WTC11 (cell line): ENCODE data around the gene CREBBP. TPM values are rescaled to one million over a fixed set of nuclear protein-coding genes. Genes with fewer than 3 reads are reported as not detected.

ENCODE experiments used
- ATAC-seq: fragments of 200-7000 bp; cut with Tn5 transposase; 2 replicates; pipeline ENCODE4 v1.10.0; 2021; ENCODE audit warnings: mild to moderate bottlenecking, moderate library complexity
- CTCF ChIA-PET: fragments of 300-600 bp; sonication (Branson Sonifier 250); formaldehyde crosslinking; loops from one replicate; lab custom pipeline; 2021; ENCODE audit warnings: antibody characterized with exemption; lab: Charles Lee
- POLR2A ChIA-PET: fragments of 350-600 bp; sonication (Branson Sonifier 250); formaldehyde crosslinking; loops from one replicate; lab custom pipeline; 2021; ENCODE audit warnings: antibody characterized with exemption; lab: Charles Lee
- DNase-seq: peaks from one replicate; pipeline ENCODE4 v3.0.0; 2021; ENCODE audit warnings: low spot score
- H3K27ac Mint-ChIP-seq: 2 replicates; pipeline ENCODE4 v1.8.0; 2021; ENCODE audit warnings: mixed read lengths
- H3K27me3 Mint-ChIP-seq: 2 replicates; pipeline ENCODE4 v1.8.0; 2021; ENCODE audit warnings: low read depth, mild to moderate bottlenecking, moderate library complexity, mixed read lengths
- H3K36me3 Mint-ChIP-seq: 2 replicates; pipeline ENCODE4 v1.8.0; 2021; ENCODE audit warnings: mixed read lengths
- H3K4me1 Mint-ChIP-seq: 2 replicates; pipeline ENCODE4 v1.8.0; 2022; ENCODE audit warnings: mixed read lengths
- H3K4me3 Mint-ChIP-seq: 2 replicates; pipeline ENCODE4 v1.8.0; 2021; ENCODE audit warnings: mild to moderate bottlenecking, moderate library complexity, mixed read lengths
- H3K9me3 Mint-ChIP-seq: 2 replicates; pipeline ENCODE4 v1.8.0; 2021; ENCODE audit warnings: mixed read lengths
- CREB1 ChIP-seq: sonication (generic); formaldehyde crosslinking; IDR thresholded peaks from 2 replicates; pipeline ENCODE4 v1.8.0; 2023; ENCODE audit warnings: mild to moderate bottlenecking, missing genetic modification reagents
- EMX1 ChIP-seq: fragments of 250-450 bp; sonication (Bioruptor Pico); IDR thresholded peaks from 2 replicates; pipeline ENCODE4 v1.8.0; 2021; ENCODE audit warnings: mild to moderate bottlenecking
- MXD4 ChIP-seq: fragments of 250-450 bp; sonication (Bioruptor Pico); IDR thresholded peaks from 2 replicates; pipeline ENCODE4 v1.8.0; 2021; ENCODE audit warnings: mild to moderate bottlenecking, moderate library complexity, borderline replicate concordance
- SMAD3 ChIP-seq: sonication (generic); formaldehyde crosslinking; IDR thresholded peaks from 2 replicates; pipeline ENCODE4 v1.8.0; 2022; ENCODE audit warnings: missing genetic modification reagents, mild to moderate bottlenecking, borderline replicate concordance
- SP1 ChIP-seq: sonication (generic); formaldehyde crosslinking; conservative IDR thresholded peaks from 2 replicates; pipeline ENCODE4 v1.8.1; 2022; ENCODE audit warnings: missing genetic modification reagents
- total RNA-seq: library from RNA; stranded (reverse); gene quantifications from 3 replicates; pipeline ENCODE4 v1.2.3, GENCODE V29; 2021
- TF ChIP-seq, protein P1 (sequence below): sonication (generic); formaldehyde crosslinking; IDR thresholded peaks from 2 replicates; pipeline ENCODE4 v1.8.1; 2023; ENCODE audit warnings: mild to moderate bottlenecking, moderate library complexity, missing genetic modification reagents
- TF ChIP-seq, protein P2 (sequence below): sonication (generic); formaldehyde crosslinking; IDR thresholded peaks from 2 replicates; pipeline ENCODE4 v1.8.0; 2022; ENCODE audit warnings: mild to moderate bottlenecking, missing genetic modification reagents
- TF ChIP-seq, protein P3 (sequence below): sonication (generic); formaldehyde crosslinking; conservative IDR thresholded peaks from 2 replicates; pipeline ENCODE4 v1.8.1; 2023; ENCODE audit warnings: mild to moderate bottlenecking, low read depth, missing genetic modification reagents, moderate library complexity
- TF ChIP-seq, protein P4 (sequence below): sonication (generic); formaldehyde crosslinking; IDR thresholded peaks from 2 replicates; pipeline ENCODE4 v1.8.0; 2023; ENCODE audit warnings: mild to moderate bottlenecking, missing genetic modification reagents
- TF ChIP-seq, protein P5 (sequence below): sonication (generic); formaldehyde crosslinking; IDR thresholded peaks from 2 replicates; pipeline ENCODE4 v1.8.1; 2023; ENCODE audit warnings: mild to moderate bottlenecking, missing genetic modification reagents, borderline replicate concordance
- TF ChIP-seq, protein P6 (sequence below): sonication (generic); formaldehyde crosslinking; IDR thresholded peaks from 2 replicates; pipeline ENCODE4 v1.8.0; 2022; ENCODE audit warnings: mild to moderate bottlenecking, missing genetic modification reagents
- TF ChIP-seq, protein P7 (sequence below): sonication (generic); formaldehyde crosslinking; IDR thresholded peaks from 2 replicates; pipeline ENCODE4 v1.8.1; 2023; ENCODE audit warnings: mild to moderate bottlenecking, missing genetic modification reagents

Gene CREBBP
- total RNA-seq, 1 experiment from 2014 or later = 49.6 TPM

DNA sequence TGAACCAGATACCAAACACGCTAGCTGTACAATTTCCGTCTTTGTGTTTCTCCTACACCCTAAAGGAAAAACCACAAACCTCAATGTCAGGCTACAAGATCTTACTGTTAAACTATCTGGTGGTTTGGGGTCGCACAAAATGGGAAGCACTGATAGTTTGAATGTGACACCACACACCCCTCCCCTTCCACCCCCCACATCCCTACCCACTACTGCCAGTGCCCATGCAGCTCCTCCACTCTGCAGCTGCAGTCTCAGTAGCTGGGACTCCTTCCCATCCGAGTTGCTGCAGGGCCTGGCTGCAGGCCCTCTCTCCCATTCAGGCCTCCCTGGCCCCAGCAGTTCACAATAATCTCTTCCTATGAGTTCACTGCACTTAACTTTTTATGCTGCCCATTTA is 181.6 kb downstream of the CREBBP start:
- no peak for ATAC-seq
- no peaks in the 10 kb centered on the region for H3K27me3 Mint-ChIP-seq
- TF ChIP-seq, protein P1, sequence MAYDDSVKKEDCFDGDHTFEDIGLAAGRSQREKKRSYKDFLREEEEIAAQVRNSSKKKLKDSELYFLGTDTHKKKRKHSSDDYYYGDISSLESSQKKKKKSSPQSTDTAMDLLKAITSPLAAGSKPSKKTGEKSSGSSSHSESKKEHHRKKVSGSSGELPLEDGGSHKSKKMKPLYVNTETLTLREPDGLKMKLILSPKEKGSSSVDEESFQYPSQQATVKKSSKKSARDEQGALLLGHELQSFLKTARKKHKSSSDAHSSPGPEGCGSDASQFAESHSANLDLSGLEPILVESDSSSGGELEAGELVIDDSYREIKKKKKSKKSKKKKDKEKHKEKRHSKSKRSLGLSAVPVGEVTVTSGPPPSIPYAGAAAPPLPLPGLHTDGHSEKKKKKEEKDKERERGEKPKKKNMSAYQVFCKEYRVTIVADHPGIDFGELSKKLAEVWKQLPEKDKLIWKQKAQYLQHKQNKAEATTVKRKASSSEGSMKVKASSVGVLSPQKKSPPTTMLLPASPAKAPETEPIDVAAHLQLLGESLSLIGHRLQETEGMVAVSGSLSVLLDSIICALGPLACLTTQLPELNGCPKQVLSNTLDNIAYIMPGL (CRISPR knock-in tag) = no peak
- ChIA-PET CTCF (no interaction called here), POLR2A (no interaction called here)
- no peaks in the 10 kb centered on the region for H3K9me3 Mint-ChIP-seq
- peaks cover 3% of the 10 kb centered on the region for H3K36me3 Mint-ChIP-seq
- H3K4me1 Mint-ChIP-seq = 0 out of 2 replicates have a peak, but pooled peaks cover 7% of the 10 kb centered on the region
- H3K4me3 Mint-ChIP-seq = no peak overlapping the region
- no peak for DNase-seq
- H3K27ac Mint-ChIP-seq = no peak overlapping the region

DNA sequence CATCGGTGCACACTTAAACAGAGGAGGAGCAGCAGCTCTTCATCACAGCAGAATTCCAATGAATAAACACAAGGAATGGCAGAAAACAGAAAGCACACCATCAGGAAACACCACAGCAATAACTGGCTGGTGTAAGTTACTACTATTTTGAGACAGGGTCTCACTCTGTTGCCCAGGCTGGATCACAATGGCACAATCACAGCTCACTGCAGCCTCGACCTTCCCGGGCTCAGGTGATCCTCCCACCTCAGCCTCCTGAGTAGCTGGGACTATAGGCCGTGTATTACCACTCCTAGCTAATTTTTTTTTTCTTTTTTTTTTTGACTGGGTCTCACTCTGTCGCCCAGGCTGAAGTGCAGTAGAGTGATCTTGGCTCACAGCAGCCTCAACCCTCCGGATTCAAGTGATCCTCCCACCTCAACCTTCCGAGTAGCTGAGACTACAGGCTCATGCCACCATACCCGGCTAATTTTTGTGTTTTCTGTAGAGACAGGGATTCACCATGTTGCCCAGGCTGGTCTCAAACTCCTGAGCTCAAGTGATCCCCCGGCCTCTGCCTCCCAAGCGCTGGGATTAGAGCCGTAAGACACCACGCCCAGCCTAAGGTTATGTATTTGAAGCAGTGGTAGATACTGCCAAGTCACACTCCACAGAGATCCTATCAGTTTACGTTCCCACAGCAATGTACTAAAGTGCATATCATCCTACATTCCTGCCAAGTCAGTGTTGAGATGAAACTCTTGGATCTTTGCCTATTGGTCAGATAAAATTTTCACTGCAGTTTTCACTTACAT is 183.9 kb downstream of the CREBBP start:
- Mint-ChIP-seq H3K27me3 (no peaks in the 10 kb centered on the region), H3K4me3 (no peak overlapping the region), H3K4me1 (0 out of 2 replicates have a peak, but pooled peaks cover 7% of the 10 kb centered on the region), H3K36me3 (peaks cover 3% of the 10 kb centered on the region)
- DNase-seq = no peak
- TF ChIP-seq, protein P2, sequence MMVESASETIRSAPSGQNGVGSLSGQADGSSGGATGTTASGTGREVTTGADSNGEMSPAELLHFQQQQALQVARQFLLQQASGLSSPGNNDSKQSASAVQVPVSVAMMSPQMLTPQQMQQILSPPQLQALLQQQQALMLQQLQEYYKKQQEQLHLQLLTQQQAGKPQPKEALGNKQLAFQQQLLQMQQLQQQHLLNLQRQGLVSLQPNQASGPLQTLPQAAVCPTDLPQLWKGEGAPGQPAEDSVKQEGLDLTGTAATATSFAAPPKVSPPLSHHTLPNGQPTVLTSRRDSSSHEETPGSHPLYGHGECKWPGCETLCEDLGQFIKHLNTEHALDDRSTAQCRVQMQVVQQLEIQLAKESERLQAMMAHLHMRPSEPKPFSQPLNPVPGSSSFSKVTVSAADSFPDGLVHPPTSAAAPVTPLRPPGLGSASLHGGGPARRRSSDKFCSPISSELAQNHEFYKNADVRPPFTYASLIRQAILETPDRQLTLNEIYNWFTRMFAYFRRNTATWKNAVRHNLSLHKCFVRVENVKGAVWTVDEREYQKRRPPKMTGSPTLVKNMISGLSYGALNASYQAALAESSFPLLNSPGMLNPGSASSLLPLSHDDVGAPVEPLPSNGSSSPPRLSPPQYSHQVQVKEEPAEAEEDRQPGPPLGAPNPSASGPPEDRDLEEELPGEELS (CRISPR knock-in tag) = no peak
- TF ChIP-seq SMAD3 (CRISPR knock-in tag) = no peak
- no peak for TF ChIP-seq EMX1 (CRISPR knock-in tag)
- TF ChIP-seq, protein P3, sequence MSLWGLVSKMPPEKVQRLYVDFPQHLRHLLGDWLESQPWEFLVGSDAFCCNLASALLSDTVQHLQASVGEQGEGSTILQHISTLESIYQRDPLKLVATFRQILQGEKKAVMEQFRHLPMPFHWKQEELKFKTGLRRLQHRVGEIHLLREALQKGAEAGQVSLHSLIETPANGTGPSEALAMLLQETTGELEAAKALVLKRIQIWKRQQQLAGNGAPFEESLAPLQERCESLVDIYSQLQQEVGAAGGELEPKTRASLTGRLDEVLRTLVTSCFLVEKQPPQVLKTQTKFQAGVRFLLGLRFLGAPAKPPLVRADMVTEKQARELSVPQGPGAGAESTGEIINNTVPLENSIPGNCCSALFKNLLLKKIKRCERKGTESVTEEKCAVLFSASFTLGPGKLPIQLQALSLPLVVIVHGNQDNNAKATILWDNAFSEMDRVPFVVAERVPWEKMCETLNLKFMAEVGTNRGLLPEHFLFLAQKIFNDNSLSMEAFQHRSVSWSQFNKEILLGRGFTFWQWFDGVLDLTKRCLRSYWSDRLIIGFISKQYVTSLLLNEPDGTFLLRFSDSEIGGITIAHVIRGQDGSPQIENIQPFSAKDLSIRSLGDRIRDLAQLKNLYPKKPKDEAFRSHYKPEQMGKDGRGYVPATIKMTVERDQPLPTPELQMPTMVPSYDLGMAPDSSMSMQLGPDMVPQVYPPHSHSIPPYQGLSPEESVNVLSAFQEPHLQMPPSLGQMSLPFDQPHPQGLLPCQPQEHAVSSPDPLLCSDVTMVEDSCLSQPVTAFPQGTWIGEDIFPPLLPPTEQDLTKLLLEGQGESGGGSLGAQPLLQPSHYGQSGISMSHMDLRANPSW = no peak
- TF ChIP-seq, protein P4, sequence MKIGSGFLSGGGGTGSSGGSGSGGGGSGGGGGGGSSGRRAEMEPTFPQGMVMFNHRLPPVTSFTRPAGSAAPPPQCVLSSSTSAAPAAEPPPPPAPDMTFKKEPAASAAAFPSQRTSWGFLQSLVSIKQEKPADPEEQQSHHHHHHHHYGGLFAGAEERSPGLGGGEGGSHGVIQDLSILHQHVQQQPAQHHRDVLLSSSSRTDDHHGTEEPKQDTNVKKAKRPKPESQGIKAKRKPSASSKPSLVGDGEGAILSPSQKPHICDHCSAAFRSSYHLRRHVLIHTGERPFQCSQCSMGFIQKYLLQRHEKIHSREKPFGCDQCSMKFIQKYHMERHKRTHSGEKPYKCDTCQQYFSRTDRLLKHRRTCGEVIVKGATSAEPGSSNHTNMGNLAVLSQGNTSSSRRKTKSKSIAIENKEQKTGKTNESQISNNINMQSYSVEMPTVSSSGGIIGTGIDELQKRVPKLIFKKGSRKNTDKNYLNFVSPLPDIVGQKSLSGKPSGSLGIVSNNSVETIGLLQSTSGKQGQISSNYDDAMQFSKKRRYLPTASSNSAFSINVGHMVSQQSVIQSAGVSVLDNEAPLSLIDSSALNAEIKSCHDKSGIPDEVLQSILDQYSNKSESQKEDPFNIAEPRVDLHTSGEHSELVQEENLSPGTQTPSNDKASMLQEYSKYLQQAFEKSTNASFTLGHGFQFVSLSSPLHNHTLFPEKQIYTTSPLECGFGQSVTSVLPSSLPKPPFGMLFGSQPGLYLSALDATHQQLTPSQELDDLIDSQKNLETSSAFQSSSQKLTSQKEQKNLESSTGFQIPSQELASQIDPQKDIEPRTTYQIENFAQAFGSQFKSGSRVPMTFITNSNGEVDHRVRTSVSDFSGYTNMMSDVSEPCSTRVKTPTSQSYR (CRISPR knock-in tag) = no peak
- TF ChIP-seq, protein P5, sequence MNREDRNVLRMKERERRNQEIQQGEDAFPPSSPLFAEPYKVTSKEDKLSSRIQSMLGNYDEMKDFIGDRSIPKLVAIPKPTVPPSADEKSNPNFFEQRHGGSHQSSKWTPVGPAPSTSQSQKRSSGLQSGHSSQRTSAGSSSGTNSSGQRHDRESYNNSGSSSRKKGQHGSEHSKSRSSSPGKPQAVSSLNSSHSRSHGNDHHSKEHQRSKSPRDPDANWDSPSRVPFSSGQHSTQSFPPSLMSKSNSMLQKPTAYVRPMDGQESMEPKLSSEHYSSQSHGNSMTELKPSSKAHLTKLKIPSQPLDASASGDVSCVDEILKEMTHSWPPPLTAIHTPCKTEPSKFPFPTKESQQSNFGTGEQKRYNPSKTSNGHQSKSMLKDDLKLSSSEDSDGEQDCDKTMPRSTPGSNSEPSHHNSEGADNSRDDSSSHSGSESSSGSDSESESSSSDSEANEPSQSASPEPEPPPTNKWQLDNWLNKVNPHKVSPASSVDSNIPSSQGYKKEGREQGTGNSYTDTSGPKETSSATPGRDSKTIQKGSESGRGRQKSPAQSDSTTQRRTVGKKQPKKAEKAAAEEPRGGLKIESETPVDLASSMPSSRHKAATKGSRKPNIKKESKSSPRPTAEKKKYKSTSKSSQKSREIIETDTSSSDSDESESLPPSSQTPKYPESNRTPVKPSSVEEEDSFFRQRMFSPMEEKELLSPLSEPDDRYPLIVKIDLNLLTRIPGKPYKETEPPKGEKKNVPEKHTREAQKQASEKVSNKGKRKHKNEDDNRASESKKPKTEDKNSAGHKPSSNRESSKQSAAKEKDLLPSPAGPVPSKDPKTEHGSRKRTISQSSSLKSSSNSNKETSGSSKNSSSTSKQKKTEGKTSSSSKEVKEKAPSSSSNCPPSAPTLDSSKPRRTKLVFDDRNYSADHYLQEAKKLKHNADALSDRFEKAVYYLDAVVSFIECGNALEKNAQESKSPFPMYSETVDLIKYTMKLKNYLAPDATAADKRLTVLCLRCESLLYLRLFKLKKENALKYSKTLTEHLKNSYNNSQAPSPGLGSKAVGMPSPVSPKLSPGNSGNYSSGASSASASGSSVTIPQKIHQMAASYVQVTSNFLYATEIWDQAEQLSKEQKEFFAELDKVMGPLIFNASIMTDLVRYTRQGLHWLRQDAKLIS (CRISPR knock-in tag) = no peak
- no peak for TF ChIP-seq CREB1 (CRISPR knock-in tag)
- TF ChIP-seq, protein P6, sequence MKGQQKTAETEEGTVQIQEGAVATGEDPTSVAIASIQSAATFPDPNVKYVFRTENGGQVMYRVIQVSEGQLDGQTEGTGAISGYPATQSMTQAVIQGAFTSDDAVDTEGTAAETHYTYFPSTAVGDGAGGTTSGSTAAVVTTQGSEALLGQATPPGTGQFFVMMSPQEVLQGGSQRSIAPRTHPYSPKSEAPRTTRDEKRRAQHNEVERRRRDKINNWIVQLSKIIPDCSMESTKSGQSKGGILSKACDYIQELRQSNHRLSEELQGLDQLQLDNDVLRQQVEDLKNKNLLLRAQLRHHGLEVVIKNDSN = no peak
- TF ChIP-seq MXD4 (CRISPR knock-in tag) = no peak
- TF ChIP-seq, protein P7, sequence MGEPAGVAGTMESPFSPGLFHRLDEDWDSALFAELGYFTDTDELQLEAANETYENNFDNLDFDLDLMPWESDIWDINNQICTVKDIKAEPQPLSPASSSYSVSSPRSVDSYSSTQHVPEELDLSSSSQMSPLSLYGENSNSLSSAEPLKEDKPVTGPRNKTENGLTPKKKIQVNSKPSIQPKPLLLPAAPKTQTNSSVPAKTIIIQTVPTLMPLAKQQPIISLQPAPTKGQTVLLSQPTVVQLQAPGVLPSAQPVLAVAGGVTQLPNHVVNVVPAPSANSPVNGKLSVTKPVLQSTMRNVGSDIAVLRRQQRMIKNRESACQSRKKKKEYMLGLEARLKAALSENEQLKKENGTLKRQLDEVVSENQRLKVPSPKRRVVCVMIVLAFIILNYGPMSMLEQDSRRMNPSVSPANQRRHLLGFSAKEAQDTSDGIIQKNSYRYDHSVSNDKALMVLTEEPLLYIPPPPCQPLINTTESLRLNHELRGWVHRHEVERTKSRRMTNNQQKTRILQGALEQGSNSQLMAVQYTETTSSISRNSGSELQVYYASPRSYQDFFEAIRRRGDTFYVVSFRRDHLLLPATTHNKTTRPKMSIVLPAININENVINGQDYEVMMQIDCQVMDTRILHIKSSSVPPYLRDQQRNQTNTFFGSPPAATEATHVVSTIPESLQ (CRISPR knock-in tag) = no peak
- no peak for TF ChIP-seq SP1 (CRISPR knock-in tag)
- TF ChIP-seq, all 79 proteins: peak for 0
- H3K9me3 Mint-ChIP-seq = no peaks in the 10 kb centered on the region
- ATAC-seq = no peak
- POLR2A ChIA-PET = no interaction called here
- CTCF ChIA-PET = no interaction called here
- peak overlapping the region; percentile 82 for H3K27ac Mint-ChIP-seq
